NCI-H1930 (cell line): Measurements from ENCODE around the gene SOWAHA.

Source experiments
- DNase-seq, 2 experiments: peaks; one replicate each; lab custom pipeline; 2025; lab: John Stamatoyannopoulos, UW

Gene SOWAHA

GRCh38 chr5:132808866-132809265 is 4.2 kb upstream of the SOWAHA start:
- no peak for DNase-seq

- no peak for DNase-seq
Measured at GRCh38 chr5:132810605-132811004, 2.5 kb upstream of the SOWAHA start.

GRCh38 chr5:132812123-132812765 is 858 bp upstream of the SOWAHA start:
- DNase-seq: no peak

- DNase-seq: no peak
Measured at GRCh38 chr5:132813599-132814502, 749 bp downstream of the SOWAHA start.

- DNase-seq: no peak
Measured at GRCh38 chr5:132814503-132815294, 1.6 kb downstream of the SOWAHA start.

GRCh38 chr5:132815454-132815853 is 2.4 kb downstream of the SOWAHA start:
- DNase-seq: no peak

- no peak for DNase-seq
Measured at GRCh38 chr5:132816083-132816482, 3.0 kb downstream of the SOWAHA start.

- DNase-seq: no peak
Measured at GRCh38 chr5:132816554-132816953, 3.5 kb downstream of the SOWAHA start.

GRCh38 chr5:132817011-132817410 is 3.9 kb downstream of the SOWAHA start:
- no peak for DNase-seq

GRCh38 chr5:132819468-132819867 is 6.4 kb downstream of the SOWAHA start:
- DNase-seq: no peak

- peak; percentile 44 to 58 for DNase-seq
Measured at GRCh38 chr5:132820162-132820754, 7.2 kb downstream of the SOWAHA start.

GRCh38 chr5:132821350-132821749 is 8.2 kb downstream of the SOWAHA start:
- DNase-seq: no peak

GRCh38 chr5:132821791-132822190 is 8.7 kb downstream of the SOWAHA start:
- no peak for DNase-seq

GRCh38 chr5:132822650-132823480 is 9.8 kb downstream of the SOWAHA start:
- DNase-seq: peak in 1 of 2 experiments; percentile 68

- no peak for DNase-seq
Measured at GRCh38 chr5:132823481-132824050, 10.5 kb downstream of the SOWAHA start.

GRCh38 chr5:132824426-132824825 is 11.3 kb downstream of the SOWAHA start:
- DNase-seq: no peak

GRCh38 chr5:132825033-132825833 is 12.1 kb downstream of the SOWAHA start:
- DNase-seq: no peak

- no peak for DNase-seq
Measured at GRCh38 chr5:132825834-132826391, 12.8 kb downstream of the SOWAHA start.

- no peak for DNase-seq
Measured at GRCh38 chr5:132826424-132827082, 13.5 kb downstream of the SOWAHA start.
